GM19025 (cell line): ENCODE results near the gene CDC7.
"Not testable (repeated sequence)": the region's sequence is repeated elsewhere in the genome, so short reads cannot be mapped to it uniquely, and the experiment has no call there.

ENCODE experiments used
- ATAC-seq: cut with Tn5 transposase; IDR thresholded peaks from one replicate; pipeline ENCODE4 v1.9.1; 2021; ENCODE audit warnings: mild to moderate bottlenecking, low read depth, moderate library complexity; ENCODE audit not compliant: unreplicated experiment

The CDC7 gene

GRCh38 chr1:91507328-91507727 lies 6.7 kb downstream of the CDC7 start:
- no peak for ATAC-seq

- no peak for ATAC-seq
Measured at GRCh38 chr1:91510754-91511153, 10.1 kb downstream of the CDC7 start.

GRCh38 chr1:91511386-91511785 lies 10.7 kb downstream of the CDC7 start:
- no peak for ATAC-seq

- ATAC-seq, result no peak
Measured at GRCh38 chr1:91513160-91513559, 12.5 kb downstream of the CDC7 start.

- no peak for ATAC-seq
Measured at GRCh38 chr1:91513706-91514105, 13.1 kb downstream of the CDC7 start.

- ATAC-seq, result no peak
Measured at GRCh38 chr1:91515994-91516393, 15.3 kb downstream of the CDC7 start.

GRCh38 chr1:91516605-91517004 lies 16.0 kb downstream of the CDC7 start:
- ATAC-seq, result not testable (repeated sequence)

GRCh38 chr1:91519167-91519566 lies 18.5 kb downstream of the CDC7 start:
- ATAC-seq, result not testable (repeated sequence)

GRCh38 chr1:91520942-91521507 lies 20.4 kb downstream of the CDC7 start:
- no peak for ATAC-seq

GRCh38 chr1:91523482-91523881 lies 22.8 kb downstream of the CDC7 start:
- peak; percentile 99 for ATAC-seq

- ATAC-seq, result no peak
Measured at GRCh38 chr1:91526496-91526895, 25.8 kb downstream of the CDC7 start.

- ATAC-seq, result no peak
Measured at GRCh38 chr1:91527266-91527765, 26.7 kb downstream of the CDC7 start.

GRCh38 chr1:91527781-91528180 lies 27.1 kb downstream of the CDC7 start:
- no peak for ATAC-seq

- ATAC-seq, result no peak
Measured at GRCh38 chr1:91529856-91530255, 29.2 kb downstream of the CDC7 start.

- no peak for ATAC-seq
Measured at GRCh38 chr1:91533361-91534024, 32.8 kb downstream of the CDC7 start.

- no peak for ATAC-seq
Measured at GRCh38 chr1:91535441-91535840, 34.8 kb downstream of the CDC7 start.

- ATAC-seq, result no peak
Measured at GRCh38 chr1:91537281-91537986, 36.8 kb downstream of the CDC7 start.

GRCh38 chr1:91537987-91538304 lies 37.3 kb downstream of the CDC7 start:
- ATAC-seq, result no peak

GRCh38 chr1:91540910-91541309 lies 40.3 kb downstream of the CDC7 start:
- no peak for ATAC-seq

- ATAC-seq, result no peak
Measured at GRCh38 chr1:91541918-91542533, 41.4 kb downstream of the CDC7 start.

GRCh38 chr1:91545506-91546300 lies 45.1 kb downstream of the CDC7 start:
- ATAC-seq, result no peak
